Measurements from ENCODE around the gene RASAL2. TPM values are rescaled to one million over a fixed set of nuclear protein-coding genes. Genes with fewer than 3 reads are reported as not detected.
"Not testable (repeated sequence)": the region's sequence is repeated elsewhere in the genome, so short reads cannot be mapped to it uniquely, and the experiment has no call there.

Gene RASAL2
- total RNA-seq, 2 experiments from 2014 or later: not detected

GRCh38 chr1:178311164-178311563 lies 217.3 kb downstream of the RASAL2 start:
- no peak for DNase-seq
- Mint-ChIP-seq H3K9me3 (ENCODE audit: low read depth) (no peaks in the 10 kb centered on the region), H3K27me3 (peaks cover 8% of the 10 kb centered on the region), H3K36me3 (ENCODE audit: low read depth) (no peaks in the 10 kb centered on the region), H3K4me1 (no peaks in the 10 kb centered on the region), H3K4me3 (no peak overlapping the region), H3K27ac (no peak overlapping the region)
- intact Hi-C loops (cut with DNase I, micrococcal nuclease): loop anchor here (2.0 kb wide), 3 partner anchors 190 to 442 kb away; no protein-coding TSS in a partner anchor
- ChIA-PET POLR2A (interaction anchor here (0.6 kb wide), 1 partner anchor 450 kb away, joined by 4 read pairs; no protein-coding TSS in a partner anchor), CTCF (interaction anchor here (0.6 to 5.3 kb wide), 11 partner anchors 11 to 1587 kb away, joined by 3 to 41 read pairs (median 4); no protein-coding TSS in a partner anchor)
- no peak for ATAC-seq

DNA sequence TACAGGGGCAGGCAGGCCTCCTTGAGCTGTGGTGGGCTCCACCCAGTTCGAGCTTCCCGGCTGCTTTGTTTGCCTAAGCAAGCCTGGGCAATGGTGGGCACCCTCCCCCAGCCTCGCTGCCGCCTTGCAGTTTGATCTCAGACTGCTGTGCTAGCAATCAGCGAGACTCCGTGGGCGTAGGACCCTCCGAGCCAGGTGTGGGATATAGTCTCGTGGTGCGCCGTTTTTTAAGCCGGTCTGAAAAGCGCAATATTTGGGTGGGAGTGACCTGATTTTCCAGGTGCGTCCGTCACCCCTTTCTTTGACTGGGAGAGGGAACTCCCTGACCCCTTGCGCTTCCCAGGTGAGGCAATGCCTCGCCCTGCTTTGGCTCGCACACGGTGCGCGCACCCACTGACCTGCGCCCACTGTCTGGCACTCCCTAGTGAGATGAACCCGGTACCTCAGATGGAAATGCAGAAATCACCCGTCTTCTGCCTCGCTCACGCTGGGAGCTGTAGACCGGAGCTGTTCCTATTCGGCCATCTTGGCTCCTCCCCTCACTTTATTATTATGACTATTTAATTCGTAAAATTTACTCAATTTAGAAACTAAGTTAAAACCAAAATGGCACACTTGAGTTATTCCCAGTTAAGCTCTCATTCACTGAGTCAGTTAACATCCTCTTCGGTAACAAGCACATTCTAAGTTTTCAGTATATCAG lies 226.5 kb downstream of the RASAL2 start:
- H3K27ac Mint-ChIP-seq; ATAC-seq; H3K9me3 Mint-ChIP-seq (ENCODE audit: low read depth); DNase-seq; POLR2A ChIA-PET; CTCF ChIA-PET; H3K4me1 Mint-ChIP-seq; H3K36me3 Mint-ChIP-seq (ENCODE audit: low read depth); intact Hi-C loops (cut with DNase I, micrococcal nuclease); H3K4me3 Mint-ChIP-seq; H3K27me3 Mint-ChIP-seq: not testable (repeated sequence)

DNA sequence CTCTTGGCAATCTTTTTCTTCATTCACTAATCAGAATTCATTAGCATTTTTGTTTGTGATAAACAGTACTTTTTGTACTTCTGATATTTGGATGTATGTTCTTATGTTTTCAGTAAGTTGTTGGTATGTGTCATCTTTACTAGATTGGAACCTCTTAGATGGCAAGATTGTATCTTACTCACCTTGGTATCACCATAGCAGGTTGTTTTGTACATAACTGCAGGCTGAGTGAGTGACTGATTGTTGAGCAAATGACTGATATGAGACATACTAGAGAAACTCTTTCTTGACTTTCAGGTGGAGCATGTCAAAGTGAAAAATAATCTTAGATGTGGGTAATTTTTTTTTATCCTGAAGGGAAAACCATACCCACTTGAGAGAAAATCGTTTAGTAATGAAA lies 229.2 kb downstream of the RASAL2 start:
- Mint-ChIP-seq H3K27me3 (peaks cover 7% of the 10 kb centered on the region), H3K36me3 (ENCODE audit: low read depth) (no peaks in the 10 kb centered on the region), H3K4me1 (no peaks in the 10 kb centered on the region), H3K9me3 (ENCODE audit: low read depth) (no peaks in the 10 kb centered on the region), H3K4me3 (no peak overlapping the region), H3K27ac (no peak overlapping the region)
- POLR2A ChIA-PET: no interaction called here
- intact Hi-C loops (cut with DNase I, micrococcal nuclease): no loop called here
- no peak for DNase-seq
- CTCF ChIA-PET: interaction anchor here (2.1 kb wide), 1 partner anchor 12 kb away, joined by 6 read pairs; no protein-coding TSS in a partner anchor
- ATAC-seq: peak; percentile 77

GRCh38 chr1:178324003-178324402 lies 230.1 kb downstream of the RASAL2 start:
- POLR2A ChIA-PET: no interaction called here

DNA sequence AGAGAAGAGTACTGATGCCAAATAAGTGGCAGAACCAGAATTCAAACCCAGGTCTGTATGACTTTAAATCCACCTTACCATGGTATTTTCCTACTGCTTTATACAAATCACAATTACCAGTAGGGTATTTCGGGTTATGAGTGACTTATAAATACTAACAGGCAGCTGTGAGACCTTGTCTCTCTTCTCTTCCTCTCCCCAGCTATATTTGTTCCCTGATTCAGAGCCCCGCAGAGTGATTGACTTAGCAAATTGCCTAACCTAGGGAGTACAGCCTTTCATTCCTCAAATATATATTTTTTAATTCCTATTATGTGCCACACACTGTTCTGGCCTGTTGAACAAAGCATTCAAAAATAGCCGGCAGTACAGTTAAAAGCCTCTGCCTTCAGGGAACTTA lies 234.8 kb downstream of the RASAL2 start:
- H3K36me3 Mint-ChIP-seq (ENCODE audit: low read depth): no peaks in the 10 kb centered on the region
- no peak overlapping the region for H3K27ac Mint-ChIP-seq
- CTCF ChIA-PET: no interaction called here

More at GRCh38 chr1:178324003-178324402, 230.1 kb downstream of the RASAL2 start:
- intact Hi-C loops (cut with DNase I, micrococcal nuclease): no loop called here
- H3K4me3 Mint-ChIP-seq: no peak overlapping the region
- H3K27me3 Mint-ChIP-seq: peaks cover 7% of the 10 kb centered on the region
- no peaks in the 10 kb centered on the region for H3K4me1 Mint-ChIP-seq
- ATAC-seq (no peak), DNase-seq (no peak)
- H3K36me3 Mint-ChIP-seq (ENCODE audit: low read depth): no peaks in the 10 kb centered on the region
- no peaks in the 10 kb centered on the region for H3K9me3 Mint-ChIP-seq (ENCODE audit: low read depth)
- CTCF ChIA-PET: interaction anchor here (1.1 to 2.4 kb wide), 2 partner anchors 11 to 14 kb away, joined by 3 to 10 read pairs; no protein-coding TSS in a partner anchor
- H3K27ac Mint-ChIP-seq: no peak overlapping the region

GRCh38 chr1:178330153-178330552 lies 236.2 kb downstream of the RASAL2 start:
- Mint-ChIP-seq H3K27me3 (peaks cover 2% of the 10 kb centered on the region), H3K4me3 (no peak overlapping the region), H3K4me1 (no peaks in the 10 kb centered on the region), H3K27ac (no peak overlapping the region), H3K9me3 (ENCODE audit: low read depth) (no peaks in the 10 kb centered on the region), H3K36me3 (ENCODE audit: low read depth) (no peaks in the 10 kb centered on the region)
- ChIA-PET POLR2A (no interaction called here), CTCF (no interaction called here)
- intact Hi-C loops (cut with DNase I, micrococcal nuclease): no loop called here
- ATAC-seq (no peak), DNase-seq (no peak)

More for the DNA sequence above, 234.8 kb downstream of the RASAL2 start:
- Mint-ChIP-seq H3K27me3 (peaks cover 2% of the 10 kb centered on the region), H3K4me3 (no peak overlapping the region), H3K9me3 (ENCODE audit: low read depth) (no peaks in the 10 kb centered on the region), H3K4me1 (no peaks in the 10 kb centered on the region)
- DNase-seq: no peak
- ATAC-seq: no peak
- intact Hi-C loops (cut with DNase I, micrococcal nuclease): no loop called here
- POLR2A ChIA-PET: no interaction called here

DNA sequence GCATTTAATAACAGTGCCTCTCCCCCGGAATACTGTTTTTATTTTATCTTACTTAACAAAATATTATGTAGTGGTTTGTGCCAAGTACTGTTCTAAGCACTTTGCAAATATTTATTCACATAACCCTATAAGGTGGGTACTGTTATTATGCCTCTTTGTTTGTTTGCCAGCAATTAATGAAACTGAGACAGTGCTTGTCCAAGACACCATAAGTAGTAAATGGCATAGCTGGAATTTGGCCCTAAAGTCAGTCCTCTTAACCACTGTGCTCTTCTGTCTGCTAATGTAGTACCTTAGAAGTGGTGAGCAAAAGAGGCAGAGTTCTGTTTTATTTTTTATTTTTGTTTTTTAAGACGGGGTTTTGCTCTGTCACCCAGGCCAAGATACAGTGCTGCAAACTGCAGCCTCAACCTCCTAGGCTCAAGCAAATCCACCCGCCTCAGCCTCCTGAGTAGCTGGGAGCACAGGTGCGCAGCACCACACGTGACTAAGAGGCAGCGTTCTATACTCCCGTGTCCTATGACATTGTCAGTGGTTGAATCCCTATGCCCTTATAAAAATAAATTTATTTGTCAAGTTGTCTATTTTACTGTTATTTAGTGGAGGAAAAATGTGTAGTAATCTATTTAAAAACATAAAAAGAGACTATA lies 237.1 kb downstream of the RASAL2 start:
- intact Hi-C loops (cut with DNase I, micrococcal nuclease): no loop called here
- no peak overlapping the region for H3K27ac Mint-ChIP-seq
- no peak for DNase-seq
- H3K4me1 Mint-ChIP-seq: no peaks in the 10 kb centered on the region
- ChIA-PET CTCF (no interaction called here), POLR2A (no interaction called here)
- no peak for ATAC-seq
- H3K27me3 Mint-ChIP-seq: peaks cover 4% of the 10 kb centered on the region
- no peaks in the 10 kb centered on the region for H3K36me3 Mint-ChIP-seq (ENCODE audit: low read depth)
- H3K4me3 Mint-ChIP-seq: no peak overlapping the region
- no peaks in the 10 kb centered on the region for H3K9me3 Mint-ChIP-seq (ENCODE audit: low read depth)

GRCh38 chr1:178335426-178335825 lies 241.5 kb downstream of the RASAL2 start:
- H3K9me3 Mint-ChIP-seq (ENCODE audit: low read depth): no peaks in the 10 kb centered on the region
- H3K4me3 Mint-ChIP-seq: no peak overlapping the region
- no peaks in the 10 kb centered on the region for H3K36me3 Mint-ChIP-seq (ENCODE audit: low read depth)
- H3K4me1 Mint-ChIP-seq: no peaks in the 10 kb centered on the region
- ATAC-seq: no peak
- H3K27ac Mint-ChIP-seq: no peak overlapping the region
- POLR2A ChIA-PET: no interaction called here
- intact Hi-C loops (cut with DNase I, micrococcal nuclease): no loop called here
- CTCF ChIA-PET: no interaction called here
- no peak for DNase-seq
- peaks cover 4% of the 10 kb centered on the region for H3K27me3 Mint-ChIP-seq

- H3K9me3 Mint-ChIP-seq (ENCODE audit: low read depth): no peaks in the 10 kb centered on the region
- no peaks in the 10 kb centered on the region for H3K36me3 Mint-ChIP-seq (ENCODE audit: low read depth)
- ChIA-PET POLR2A (interaction anchor here (0.7 kb wide), 1 partner anchor 1439 kb away, joined by 3 read pairs; no protein-coding TSS in a partner anchor), CTCF (no interaction called here)
- ATAC-seq (no peak), DNase-seq (no peak)
- intact Hi-C loops (cut with DNase I, micrococcal nuclease): no loop called here
- H3K27me3 Mint-ChIP-seq: peaks cover 9% of the 10 kb centered on the region
- no peaks in the 10 kb centered on the region for H3K4me1 Mint-ChIP-seq
- H3K4me3 Mint-ChIP-seq: no peak overlapping the region
- H3K27ac Mint-ChIP-seq: no peak overlapping the region
These were observed 243.3 kb downstream of the RASAL2 start for GRCh38 chr1:178337091-178337706.

DNA sequence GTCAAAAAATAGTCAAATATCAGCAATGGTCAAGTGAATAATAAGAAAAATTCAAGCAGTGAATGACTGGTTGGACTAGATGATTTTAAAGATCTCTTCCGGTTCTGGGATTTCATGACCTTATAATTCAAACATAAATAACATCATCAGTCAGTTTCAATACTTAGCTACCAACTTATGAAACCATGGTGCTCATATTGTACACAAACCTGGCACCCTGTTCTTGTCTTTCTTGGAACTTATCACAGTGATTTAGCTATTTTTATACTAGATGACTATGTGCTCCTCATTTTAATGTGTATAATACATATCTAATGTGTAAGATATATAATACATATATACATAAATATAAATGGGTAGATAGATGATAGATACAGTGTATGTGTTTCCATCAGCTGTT lies 245.9 kb downstream of the RASAL2 start:
- Mint-ChIP-seq H3K4me1 (no peaks in the 10 kb centered on the region), H3K27ac (no peak overlapping the region), H3K27me3 (peaks cover 12% of the 10 kb centered on the region), H3K4me3 (no peak overlapping the region), H3K9me3 (ENCODE audit: low read depth) (no peaks in the 10 kb centered on the region), H3K36me3 (ENCODE audit: low read depth) (no peaks in the 10 kb centered on the region)
- DNase-seq: no peak
- ChIA-PET POLR2A (no interaction called here), CTCF (interaction anchor here (1.3 kb wide), 1 partner anchor 13 kb away, joined by 3 read pairs; no protein-coding TSS in a partner anchor)
- intact Hi-C loops (cut with DNase I, micrococcal nuclease): no loop called here
- no peak for ATAC-seq

- intact Hi-C loops (cut with DNase I, micrococcal nuclease): no loop called here
- POLR2A ChIA-PET: no interaction called here
- DNase-seq (no peak), ATAC-seq (no peak)
- no peaks in the 10 kb centered on the region for H3K9me3 Mint-ChIP-seq (ENCODE audit: low read depth)
- peaks cover 13% of the 10 kb centered on the region for H3K27me3 Mint-ChIP-seq
- CTCF ChIA-PET: interaction anchor here (0.6 kb wide), 1 partner anchor 191 kb away, joined by 3 read pairs; no protein-coding TSS in a partner anchor
- no peaks in the 10 kb centered on the region for H3K4me1 Mint-ChIP-seq
- no peak overlapping the region for H3K27ac Mint-ChIP-seq
- no peak overlapping the region for H3K4me3 Mint-ChIP-seq
- no peaks in the 10 kb centered on the region for H3K36me3 Mint-ChIP-seq (ENCODE audit: low read depth)
These were observed 247.5 kb downstream of the RASAL2 start for GRCh38 chr1:178341261-178341956.
